ENCODE measurements around the gene DLG2.
"Not testable (repeated sequence)": the region's sequence is repeated elsewhere in the genome, so short reads cannot be mapped to it uniquely, and the experiment has no call there.

Gene DLG2

DNA sequence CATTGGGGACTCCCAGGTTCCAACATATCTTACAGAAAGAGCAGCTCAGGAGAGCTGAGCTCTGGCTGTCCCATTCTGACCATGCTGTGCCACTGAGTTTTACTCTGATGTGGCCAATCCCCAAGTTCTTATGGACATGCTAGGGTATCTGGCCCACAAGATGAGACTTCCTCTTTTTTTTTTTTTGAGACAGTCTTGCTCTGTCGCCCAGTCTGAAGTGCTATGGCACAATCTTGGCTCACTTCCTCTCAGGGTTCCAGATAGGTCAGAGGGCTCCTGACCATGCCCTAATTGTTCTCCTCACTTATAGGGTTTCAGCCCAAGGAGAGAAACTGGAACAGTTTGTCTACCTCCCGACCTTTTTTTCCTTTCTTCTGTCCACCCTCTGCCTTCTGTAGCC is 2188.7 kb downstream of the DLG2 start:
- no peak overlapping the region for H3K4me2 ChIP-seq (ENCODE audit: low read length, poor library complexity, severe bottlenecking)
- no peak overlapping the region for H2BK5ac ChIP-seq (ENCODE audit: low read depth, low read length, poor library complexity, severe bottlenecking)
- H4K8ac ChIP-seq (ENCODE audit: low read length): no peak overlapping the region
- no peaks in the 10 kb centered on the region for H3K36me3 ChIP-seq (ENCODE audit: control insufficient read depth in 1 of 2, insufficient read depth in 2 of 2, low read depth in 1 of 2, low read length in 2 of 2)
- H3K9me3 ChIP-seq (ENCODE audit: control insufficient read depth, low read length): no peaks in the 10 kb centered on the region
- no peak overlapping the region for H2AK5ac ChIP-seq (ENCODE audit: low read length, severe bottlenecking)
- no peak overlapping the region for H3K9ac ChIP-seq (ENCODE audit: low read length)
- no peak overlapping the region for H3K23ac ChIP-seq (ENCODE audit: low read length in 2 of 2)
- no peaks in the 10 kb centered on the region for H3K79me1 ChIP-seq (replicated peaks; ENCODE audit: low read length, poor library complexity, severe bottlenecking)
- H2AFZ ChIP-seq (ENCODE audit: low read depth, low read length): no peak overlapping the region
- no peak overlapping the region for H2BK120ac ChIP-seq (ENCODE audit: low read depth, low read length)
- no peak for DNase-seq
- no peaks in the 10 kb centered on the region for H3K27me3 ChIP-seq (ENCODE audit: control insufficient read depth in 1 of 2, insufficient read depth in 1 of 2, low read length in 2 of 2)
- H3K4ac ChIP-seq (ENCODE audit: low read depth in 1 of 2, low read length in 2 of 2): no peak overlapping the region
- H4K91ac ChIP-seq (ENCODE audit: low read length): no peak overlapping the region
- no peak overlapping the region for H3K14ac ChIP-seq (ENCODE audit: low read length in 2 of 2)
- WGBS: 69% methylated on average over 1 of the region's 2 CpGs
- no peak overlapping the region for H2BK15ac ChIP-seq (ENCODE audit: low read depth, poor library complexity, severe bottlenecking)
- no peak overlapping the region for H3K4me3 ChIP-seq (ENCODE audit: insufficient read depth in 1 of 2, low read depth in 1 of 2, low read length in 2 of 2)
- H3K4me1 ChIP-seq (ENCODE audit: control insufficient read depth, insufficient read depth, low read depth, low read length): no peaks in the 10 kb centered on the region
- H2BK12ac ChIP-seq (ENCODE audit: low read length in 2 of 2): no peak overlapping the region
- H3K27ac ChIP-seq (ENCODE audit: low read length, poor library complexity, severe bottlenecking): no peak overlapping the region
- no peak overlapping the region for H3K18ac ChIP-seq (ENCODE audit: low read depth in 1 of 2, low read length in 2 of 2)

DNA sequence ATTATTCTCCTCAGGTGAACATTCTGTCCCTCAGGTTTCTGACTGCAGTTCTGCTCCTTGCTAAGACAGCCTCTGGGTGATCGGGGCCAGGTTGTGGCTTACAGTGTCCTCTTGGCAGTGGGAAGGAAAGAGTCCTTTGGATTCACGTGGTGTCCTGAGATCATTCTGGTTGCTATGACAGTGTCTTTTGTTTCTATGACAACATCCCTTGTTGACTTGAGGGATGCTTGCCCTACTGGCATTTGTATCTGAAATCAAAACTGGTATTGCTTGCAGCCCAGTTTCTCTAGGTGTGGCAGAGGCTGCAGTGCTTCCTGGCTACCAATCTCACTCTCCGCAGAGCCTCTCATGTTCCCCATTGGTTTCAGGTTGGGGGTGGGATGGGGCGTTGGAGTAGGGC is 2189.2 kb downstream of the DLG2 start:
- Histone ChIP-seq H2AFZ (ENCODE audit: low read depth, low read length) (no peak overlapping the region), H3K9ac (ENCODE audit: low read length) (no peak overlapping the region), H2BK12ac (ENCODE audit: low read length in 2 of 2) (no peak overlapping the region), H3K4me1 (ENCODE audit: control insufficient read depth, insufficient read depth, low read depth, low read length) (no peaks in the 10 kb centered on the region), H3K27me3 (ENCODE audit: control insufficient read depth in 1 of 2, insufficient read depth in 1 of 2, low read length in 2 of 2) (no peaks in the 10 kb centered on the region), H2BK120ac (ENCODE audit: low read depth, low read length) (no peak overlapping the region), H3K4me3 (ENCODE audit: insufficient read depth in 1 of 2, low read depth in 1 of 2, low read length in 2 of 2) (no peak overlapping the region), H3K27ac (ENCODE audit: low read length, poor library complexity, severe bottlenecking) (no peak overlapping the region), H3K4ac (ENCODE audit: low read depth in 1 of 2, low read length in 2 of 2) (no peak overlapping the region), H4K91ac (ENCODE audit: low read length) (no peak overlapping the region), H3K14ac (ENCODE audit: low read length in 2 of 2) (no peak overlapping the region), H3K79me1 (replicated peaks; ENCODE audit: low read length, poor library complexity, severe bottlenecking) (no peaks in the 10 kb centered on the region), H3K18ac (ENCODE audit: low read depth in 1 of 2, low read length in 2 of 2) (no peak overlapping the region), H2BK5ac (ENCODE audit: low read depth, low read length, poor library complexity, severe bottlenecking) (no peak overlapping the region), H3K36me3 (ENCODE audit: control insufficient read depth in 1 of 2, insufficient read depth in 2 of 2, low read depth in 1 of 2, low read length in 2 of 2) (no peaks in the 10 kb centered on the region), H4K8ac (ENCODE audit: low read length) (no peak overlapping the region), H3K9me3 (ENCODE audit: control insufficient read depth, low read length) (no peaks in the 10 kb centered on the region), H2AK5ac (ENCODE audit: low read length, severe bottlenecking) (no peak overlapping the region), H3K23ac (ENCODE audit: low read length in 2 of 2) (no peak overlapping the region), H3K4me2 (ENCODE audit: low read length, poor library complexity, severe bottlenecking) (no peak overlapping the region), H2BK15ac (ENCODE audit: low read depth, poor library complexity, severe bottlenecking) (no peak overlapping the region)
- DNase-seq: no peak
- WGBS: 78% methylated on average over 4 of the region's 4 CpGs

DNA sequence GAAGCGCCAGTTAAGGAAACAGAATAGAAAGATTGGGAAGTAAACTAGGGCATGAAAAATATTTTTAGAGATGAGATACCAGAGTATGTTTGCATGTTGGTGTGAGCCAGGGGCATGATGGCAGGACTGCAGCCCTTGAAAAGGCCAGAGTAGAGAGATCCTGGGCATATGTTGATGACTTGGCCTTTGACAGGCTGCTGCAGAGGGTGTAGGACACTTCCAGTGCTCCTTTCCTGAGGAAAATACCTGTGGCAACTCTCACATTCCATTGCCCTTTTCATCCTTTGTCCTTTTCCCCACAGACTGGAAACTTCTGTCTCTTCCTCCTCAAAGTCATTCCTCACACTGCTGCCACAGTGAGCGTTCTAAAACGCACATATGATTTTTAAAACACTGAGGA is 2190.3 kb downstream of the DLG2 start:
- no peak for DNase-seq
- Histone ChIP-seq H3K4me2 (ENCODE audit: low read length, poor library complexity, severe bottlenecking) (no peak overlapping the region), H3K14ac (ENCODE audit: low read length in 2 of 2) (no peak overlapping the region), H3K9me3 (ENCODE audit: control insufficient read depth, low read length) (no peaks in the 10 kb centered on the region), H3K27me3 (ENCODE audit: control insufficient read depth in 1 of 2, insufficient read depth in 1 of 2, low read length in 2 of 2) (no peaks in the 10 kb centered on the region), H2BK120ac (ENCODE audit: low read depth, low read length) (no peak overlapping the region), H4K8ac (ENCODE audit: low read length) (no peak overlapping the region), H2AFZ (ENCODE audit: low read depth, low read length) (no peak overlapping the region), H2BK12ac (ENCODE audit: low read length in 2 of 2) (no peak overlapping the region), H3K9ac (ENCODE audit: low read length) (no peak overlapping the region), H2BK15ac (ENCODE audit: low read depth, poor library complexity, severe bottlenecking) (no peak overlapping the region), H2AK5ac (ENCODE audit: low read length, severe bottlenecking) (no peak overlapping the region), H3K4ac (ENCODE audit: low read depth in 1 of 2, low read length in 2 of 2) (no peak overlapping the region), H3K23ac (ENCODE audit: low read length in 2 of 2) (no peak overlapping the region), H3K4me1 (ENCODE audit: control insufficient read depth, insufficient read depth, low read depth, low read length) (no peaks in the 10 kb centered on the region), H3K79me1 (replicated peaks; ENCODE audit: low read length, poor library complexity, severe bottlenecking) (no peaks in the 10 kb centered on the region), H4K91ac (ENCODE audit: low read length) (no peak overlapping the region), H3K4me3 (ENCODE audit: insufficient read depth in 1 of 2, low read depth in 1 of 2, low read length in 2 of 2) (no peak overlapping the region), H3K36me3 (ENCODE audit: control insufficient read depth in 1 of 2, insufficient read depth in 2 of 2, low read depth in 1 of 2, low read length in 2 of 2) (no peaks in the 10 kb centered on the region), H3K27ac (ENCODE audit: low read length, poor library complexity, severe bottlenecking) (no peak overlapping the region), H3K18ac (ENCODE audit: low read depth in 1 of 2, low read length in 2 of 2) (no peak overlapping the region), H2BK5ac (ENCODE audit: low read depth, low read length, poor library complexity, severe bottlenecking) (no peak overlapping the region)
- WGBS: 96% methylated on average over 3 of the region's 3 CpGs

DNA sequence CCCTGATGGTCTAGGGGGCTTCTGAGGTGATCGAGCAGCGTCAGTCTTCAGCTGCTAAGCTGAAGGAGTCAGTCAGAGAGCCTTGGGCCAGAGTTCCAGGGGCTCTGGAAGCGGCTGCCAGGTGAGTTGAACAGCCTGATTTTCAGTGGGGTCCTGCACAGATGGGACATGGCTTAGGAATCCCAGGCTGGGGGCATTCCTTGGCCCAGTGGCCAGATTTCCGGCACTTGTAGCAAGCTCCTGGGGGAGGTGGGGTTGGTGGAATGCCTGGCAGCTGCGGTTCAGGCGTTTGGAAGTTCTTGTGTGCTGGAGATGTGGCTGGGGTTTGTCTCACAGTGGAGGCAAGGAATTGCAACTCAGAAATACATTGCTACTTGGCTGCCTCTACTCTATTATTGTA is 2192.3 kb downstream of the DLG2 start:
- H3K18ac ChIP-seq (ENCODE audit: low read depth in 1 of 2, low read length in 2 of 2); H3K79me1 ChIP-seq (replicated peaks; ENCODE audit: low read length, poor library complexity, severe bottlenecking); H3K4me3 ChIP-seq (ENCODE audit: insufficient read depth in 1 of 2, low read depth in 1 of 2, low read length in 2 of 2); H3K4me1 ChIP-seq (ENCODE audit: control insufficient read depth, insufficient read depth, low read depth, low read length); H3K27ac ChIP-seq (ENCODE audit: low read length, poor library complexity, severe bottlenecking); H2AFZ ChIP-seq (ENCODE audit: low read depth, low read length); DNase-seq; H3K4me2 ChIP-seq (ENCODE audit: low read length, poor library complexity, severe bottlenecking); H4K8ac ChIP-seq (ENCODE audit: low read length); H3K4ac ChIP-seq (ENCODE audit: low read depth in 1 of 2, low read length in 2 of 2); H2BK120ac ChIP-seq (ENCODE audit: low read depth, low read length); H2BK15ac ChIP-seq (ENCODE audit: low read depth, poor library complexity, severe bottlenecking); H2BK5ac ChIP-seq (ENCODE audit: low read depth, low read length, poor library complexity, severe bottlenecking); H2AK5ac ChIP-seq (ENCODE audit: low read length, severe bottlenecking); H3K23ac ChIP-seq (ENCODE audit: low read length in 2 of 2); H2BK12ac ChIP-seq (ENCODE audit: low read length in 2 of 2); H3K9ac ChIP-seq (ENCODE audit: low read length); H3K9me3 ChIP-seq (ENCODE audit: control insufficient read depth, low read length); H4K91ac ChIP-seq (ENCODE audit: low read length); H3K36me3 ChIP-seq (ENCODE audit: control insufficient read depth in 1 of 2, insufficient read depth in 2 of 2, low read depth in 1 of 2, low read length in 2 of 2); H3K27me3 ChIP-seq (ENCODE audit: control insufficient read depth in 1 of 2, insufficient read depth in 1 of 2, low read length in 2 of 2); H3K14ac ChIP-seq (ENCODE audit: low read length in 2 of 2): not testable (repeated sequence)
- 70% methylated on average over 4 of the region's 6 CpGs for WGBS

Measured in mesenchymal stem cell (in vitro differentiated cells and primary cell).